Peyer's patch (tissue), 4 donors: ENCODE measurements around the gene NPIPA1.
A peak's percentile ranks its signal among the peaks of the same experiment; 100 is the strongest.
"Not testable (repeated sequence)": the region's sequence is repeated elsewhere in the genome, so short reads cannot be mapped to it uniquely, and the experiment has no call there.

Experiments used
- CTCF ChIP-seq, 6 experiments: fragments of 450-650 bp in 4 of 6; fragments of 200-600 bp in 2 of 6; sonication (generic) in 1 of 6; IDR thresholded peaks; one replicate each; pipeline ENCODE4 v1.5.1; 2017 to 2019; ENCODE audit warnings: antibody characterized with exemption in 6 of 6, mild to moderate bottlenecking in 3 of 6, moderate library complexity in 1 of 6
- POLR2A ChIP-seq, 2 donors: fragments of 450-650 bp; IDR thresholded peaks; one replicate each; pipeline ENCODE4 v1.5.1; 2017; ENCODE audit warnings: antibody characterized with exemption in 2 of 2, mild to moderate bottlenecking in 2 of 2, moderate library complexity in 2 of 2

- peak in 3 of 6 experiments; percentile 41 to 53 (median 41) for TF ChIP-seq CTCF (IDR thresholded peaks at IDR 0.05)
- TF ChIP-seq POLR2A (IDR thresholded peaks at IDR 0.05), result not testable (repeated sequence)
Observed at GRCh38 chr16:14989291-14990281, 52.3 kb downstream of the NPIPA1 start.
